Lower lobe of right lung (tissue), 2 donors: ENCODE data around the gene EIPR1. TPM values are rescaled to one million over a fixed set of nuclear protein-coding genes. Genes with fewer than 3 reads are reported as not detected.
A peak's percentile ranks its signal among the peaks of the same experiment; 100 is the strongest.

Experiments used
- ATAC-seq, 2 donors: fragments of 200-7000 bp; cut with Tn5 transposase; one replicate each; pipeline ENCODE4 v1.9.1; 2020 to 2022; ENCODE audit warnings: mild to moderate bottlenecking in 2 of 2, moderate library complexity in 2 of 2
- DNase-seq: peaks from one replicate; pipeline ENCODE4 v3.0.0-alpha.2; 2020
- H3K27ac ChIP-seq: fragments of 200-600 bp; one replicate; pipeline ENCODE4 v1.8.0; 2022
- H3K27me3 ChIP-seq: fragments of 200-600 bp; one replicate; pipeline ENCODE4 v1.8.0; 2022; ENCODE audit warnings: low read depth
- H3K36me3 ChIP-seq: fragments of 200-600 bp; one replicate; pipeline ENCODE4 v1.8.0; 2022; ENCODE audit warnings: mild to moderate bottlenecking
- H3K4me1 ChIP-seq: fragments of 200-600 bp; one replicate; pipeline ENCODE4 v1.8.0; 2022
- H3K4me3 ChIP-seq: fragments of 200-600 bp; one replicate; pipeline ENCODE4 v1.8.0; 2022; ENCODE audit warnings: mild to moderate bottlenecking
- H3K9me3 ChIP-seq: fragments of 200-600 bp; one replicate; pipeline ENCODE4 v1.8.0; 2022
- intact Hi-C: fragments of 100-400 bp; cut with DNase I; formaldehyde crosslinking; loops from one replicate; pipeline ENCODE4 v1.11.0; 2022
- total RNA-seq: library from RNA; stranded (reverse); fragmentation: NEBNext Ultra II Directional; extraction: Animal tissue kit (Norgen Biotek cat#: 25700); gene quantifications from one replicate; pipeline ENCODE4 v1.2.1, GENCODE V29; 2021
- TF ChIP-seq, protein P1 (sequence below): fragments of 200-600 bp; IDR thresholded peaks from one replicate; pipeline ENCODE4 v1.8.0; 2022; ENCODE audit warnings: antibody characterized with exemption, mild to moderate bottlenecking
- donor health status: DM: no; HTN: yes; CAD: no; lungs with severe emphysema.

EIPR1 gene
- total RNA-seq, 1 donor from 2014 or later = 14.9 TPM

DNA sequence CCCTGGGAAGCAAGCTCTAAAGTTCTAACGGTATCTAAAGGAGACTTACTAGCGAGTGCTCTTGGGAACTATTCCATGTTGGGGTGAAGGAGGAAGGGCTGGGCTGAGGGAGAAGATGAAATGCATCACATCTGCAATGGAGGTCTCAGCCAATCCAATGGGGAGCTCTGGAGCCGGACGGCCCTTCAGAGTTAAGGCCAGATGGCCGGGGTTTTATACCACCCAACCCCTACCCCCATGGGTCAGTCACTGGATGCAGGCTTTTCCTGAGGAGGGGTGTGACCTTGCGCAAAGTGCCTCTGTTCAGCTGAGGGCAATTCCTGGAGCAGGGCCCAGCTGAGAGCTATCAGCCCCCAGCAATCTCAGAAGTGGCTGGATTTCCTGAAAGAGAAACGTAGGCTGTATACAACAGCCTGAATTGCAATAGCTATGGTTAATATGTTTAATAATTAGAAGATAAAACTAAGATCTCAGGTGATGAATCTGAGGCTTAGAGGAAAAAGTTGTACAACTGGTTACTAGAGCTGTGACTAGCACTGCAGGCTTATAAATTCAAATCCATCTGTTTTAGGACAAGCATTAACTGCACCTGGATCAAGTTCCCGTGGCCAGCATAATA is 21.6 kb downstream of the EIPR1 start:
- TF ChIP-seq, protein P1, sequence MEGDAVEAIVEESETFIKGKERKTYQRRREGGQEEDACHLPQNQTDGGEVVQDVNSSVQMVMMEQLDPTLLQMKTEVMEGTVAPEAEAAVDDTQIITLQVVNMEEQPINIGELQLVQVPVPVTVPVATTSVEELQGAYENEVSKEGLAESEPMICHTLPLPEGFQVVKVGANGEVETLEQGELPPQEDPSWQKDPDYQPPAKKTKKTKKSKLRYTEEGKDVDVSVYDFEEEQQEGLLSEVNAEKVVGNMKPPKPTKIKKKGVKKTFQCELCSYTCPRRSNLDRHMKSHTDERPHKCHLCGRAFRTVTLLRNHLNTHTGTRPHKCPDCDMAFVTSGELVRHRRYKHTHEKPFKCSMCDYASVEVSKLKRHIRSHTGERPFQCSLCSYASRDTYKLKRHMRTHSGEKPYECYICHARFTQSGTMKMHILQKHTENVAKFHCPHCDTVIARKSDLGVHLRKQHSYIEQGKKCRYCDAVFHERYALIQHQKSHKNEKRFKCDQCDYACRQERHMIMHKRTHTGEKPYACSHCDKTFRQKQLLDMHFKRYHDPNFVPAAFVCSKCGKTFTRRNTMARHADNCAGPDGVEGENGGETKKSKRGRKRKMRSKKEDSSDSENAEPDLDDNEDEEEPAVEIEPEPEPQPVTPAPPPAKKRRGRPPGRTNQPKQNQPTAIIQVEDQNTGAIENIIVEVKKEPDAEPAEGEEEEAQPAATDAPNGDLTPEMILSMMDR = no peak
- Histone ChIP-seq H3K9me3 (no peaks in the 10 kb centered on the region), H3K36me3 (peaks cover 11% of the 10 kb centered on the region), H3K4me1 (peaks cover 7% of the 10 kb centered on the region), H3K27ac (no peak overlapping the region), H3K4me3 (no peak overlapping the region), H3K27me3 (no peaks in the 10 kb centered on the region)
- DNase-seq = no peak
- intact Hi-C loops = no loop called here
- no peak for ATAC-seq

DNA sequence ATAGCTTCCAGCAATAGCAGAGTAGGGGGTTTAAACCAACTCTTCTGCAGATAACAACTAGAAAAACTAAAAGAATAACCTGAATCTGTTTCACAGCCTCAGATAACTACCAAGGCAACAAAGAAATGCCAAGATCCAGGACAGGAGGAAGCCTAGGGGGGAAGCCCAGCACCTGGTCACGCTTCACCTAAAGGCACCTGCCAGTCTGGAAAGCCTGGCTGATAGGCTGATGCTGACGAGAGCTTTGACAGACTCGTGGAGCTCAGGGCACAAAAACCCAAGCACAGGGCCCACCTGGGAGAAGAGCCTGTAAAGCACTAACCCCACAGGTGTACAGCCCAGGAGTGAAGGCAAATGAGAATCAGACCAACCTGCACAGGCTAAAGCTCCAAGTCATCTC is 22.6 kb downstream of the EIPR1 start:
- TF ChIP-seq, protein P1 = no peak
- no peak for ATAC-seq
- intact Hi-C loops = no loop called here
- H3K36me3 ChIP-seq = peaks cover 11% of the 10 kb centered on the region
- DNase-seq = no peak
- H3K4me3 ChIP-seq = no peak overlapping the region
- no peaks in the 10 kb centered on the region for H3K27me3 ChIP-seq
- peaks cover 7% of the 10 kb centered on the region for H3K4me1 ChIP-seq
- H3K9me3 ChIP-seq = no peaks in the 10 kb centered on the region
- H3K27ac ChIP-seq = no peak overlapping the region

- Histone ChIP-seq H3K36me3 (peaks cover 17% of the 10 kb centered on the region), H3K27ac (no peak overlapping the region)
These were observed 28.4 kb downstream of the EIPR1 start for GRCh38 chr2:3349211-3349693.

GRCh38 chr2:3348767-3349166 is 28.9 kb downstream of the EIPR1 start:
- no peaks in the 10 kb centered on the region for H3K4me1 ChIP-seq
- peak; percentile 21 to 32 for ATAC-seq
- no peaks in the 10 kb centered on the region for H3K9me3 ChIP-seq
- no peaks in the 10 kb centered on the region for H3K27me3 ChIP-seq
- no peak overlapping the region for H3K27ac ChIP-seq
- peaks cover 14% of the 10 kb centered on the region for H3K36me3 ChIP-seq
- intact Hi-C loops = no loop called here
- H3K4me3 ChIP-seq = no peak overlapping the region
- no peak for DNase-seq
- TF ChIP-seq, protein P1 = no peak

More at GRCh38 chr2:3349211-3349693, 28.4 kb downstream of the EIPR1 start:
- Histone ChIP-seq H3K27me3 (no peaks in the 10 kb centered on the region), H3K9me3 (no peaks in the 10 kb centered on the region), H3K4me1 (no peaks in the 10 kb centered on the region), H3K4me3 (no peak overlapping the region)
- intact Hi-C loops = no loop called here
- TF ChIP-seq, protein P1 = no peak
- DNase-seq (no peak), ATAC-seq (peak; percentile 21 to 38)

- ATAC-seq (no peak), DNase-seq (no peak)
- H3K27me3 ChIP-seq = no peaks in the 10 kb centered on the region
- no peak overlapping the region for H3K27ac ChIP-seq
- H3K4me1 ChIP-seq = no peaks in the 10 kb centered on the region
- no peak overlapping the region for H3K4me3 ChIP-seq
- H3K36me3 ChIP-seq = peaks cover 6% of the 10 kb centered on the region
- TF ChIP-seq, protein P1 = no peak
- intact Hi-C loops = no loop called here
- H3K9me3 ChIP-seq = no peaks in the 10 kb centered on the region
These were observed 32.0 kb downstream of the EIPR1 start for GRCh38 chr2:3345621-3346020.
